Erythroblast (primary cell): ENCODE results near the gene RBFOX1.

ENCODE experiments used
- GATA1 ChIP-seq: IDR thresholded peaks from 2 replicates; pipeline ENCODE4 v1.6.1; 2011; ENCODE audit warnings: low read depth, mild to moderate bottlenecking, control low read depth, low read length, moderate library complexity
- POLR2A ChIP-seq: IDR thresholded peaks from 2 replicates; pipeline ENCODE4 v1.6.1; 2011; ENCODE audit warnings: mild to moderate bottlenecking, low read length

GRCh38 chr16:7315813-7316212, 16.8 kb upstream of the RBFOX1 start:
- TF ChIP-seq POLR2A (no peak), GATA1 (no peak)
